ENCODE data around the gene RFPL2.
"Not testable (repeated sequence)": the region's sequence is repeated elsewhere in the genome, so short reads cannot be mapped to it uniquely, and the experiment has no call there.

DNA sequence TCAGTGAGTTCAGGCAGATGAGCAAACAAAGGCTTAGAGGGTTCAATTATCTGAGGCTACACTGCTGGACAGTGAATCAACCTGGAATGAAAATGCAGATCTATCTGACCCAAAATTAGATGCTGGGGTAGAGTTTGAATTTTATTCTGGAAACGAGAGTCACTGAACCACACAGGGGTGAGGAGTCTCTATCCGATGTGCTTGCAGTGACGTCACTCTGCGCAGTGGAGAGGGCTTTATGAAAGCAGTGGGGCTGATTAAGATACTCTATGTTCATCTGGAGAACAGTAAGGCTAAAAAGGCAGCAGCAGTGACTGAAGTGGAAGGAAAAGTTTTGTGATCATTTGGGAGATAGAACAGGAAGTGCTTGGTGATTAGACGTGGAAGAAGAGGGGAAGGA is 44.5 kb downstream of the RFPL2 start:
- TF ChIP-seq EZH2 (IDR thresholded peaks at IDR 0.05; ENCODE audit: insufficient read depth, poor library complexity, severe bottlenecking); EZH2phosphoT487 (IDR thresholded peaks at IDR 0.05; ENCODE audit: insufficient read depth, low read depth): not testable (repeated sequence)
